Measurements from ENCODE around the gene UBL7.

UBL7 gene

GRCh38 chr15:74422265-74422651 is 38.7 kb downstream of the UBL7 start:
- no peak for DNase-seq

DNA sequence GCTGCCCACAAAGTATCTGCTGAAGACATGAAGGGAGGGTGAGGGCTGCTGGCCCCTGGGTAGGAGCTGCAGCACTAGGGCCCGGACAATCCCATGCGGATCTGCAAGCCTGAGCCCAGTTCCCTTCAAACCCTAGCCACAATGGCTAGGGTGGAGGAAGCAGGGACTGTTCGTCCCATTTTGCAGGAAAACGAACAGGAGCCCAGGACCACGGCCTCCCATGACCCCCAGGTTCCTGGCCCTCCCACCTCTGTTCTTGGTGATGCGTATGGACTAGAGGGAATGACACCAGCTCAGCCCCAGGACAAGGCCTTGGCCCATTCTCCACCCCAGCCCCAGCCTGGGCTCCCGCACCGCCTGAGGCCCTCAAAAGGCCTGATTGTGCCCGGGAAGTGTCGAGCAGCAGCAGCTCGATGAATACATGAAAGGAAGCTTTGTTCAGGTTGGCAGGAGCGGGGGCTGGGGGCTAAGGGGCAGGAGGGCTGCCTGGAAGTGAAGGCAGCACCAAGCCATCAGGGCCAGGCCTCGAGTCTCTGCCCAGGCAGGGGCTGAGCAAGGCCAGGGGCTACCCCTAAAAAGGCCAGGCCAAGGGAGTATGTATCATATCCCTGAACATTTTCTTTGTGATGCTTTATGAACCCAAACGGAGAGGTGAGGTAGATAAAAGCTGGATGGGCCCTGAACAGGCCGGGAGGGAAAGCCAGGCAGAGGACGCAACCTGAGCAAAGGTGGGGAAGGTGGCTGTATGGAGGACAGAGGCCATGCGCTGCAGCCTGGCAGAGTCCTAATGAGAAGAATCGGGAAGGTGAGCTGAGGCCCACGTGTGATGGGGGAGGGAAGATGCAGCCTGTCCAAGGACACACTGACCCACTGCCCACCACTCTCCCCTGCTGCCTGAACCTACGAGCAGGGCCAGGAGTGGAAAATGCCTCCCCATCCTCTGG is 39.4 kb downstream of the UBL7 start:
- no peak for DNase-seq

DNA sequence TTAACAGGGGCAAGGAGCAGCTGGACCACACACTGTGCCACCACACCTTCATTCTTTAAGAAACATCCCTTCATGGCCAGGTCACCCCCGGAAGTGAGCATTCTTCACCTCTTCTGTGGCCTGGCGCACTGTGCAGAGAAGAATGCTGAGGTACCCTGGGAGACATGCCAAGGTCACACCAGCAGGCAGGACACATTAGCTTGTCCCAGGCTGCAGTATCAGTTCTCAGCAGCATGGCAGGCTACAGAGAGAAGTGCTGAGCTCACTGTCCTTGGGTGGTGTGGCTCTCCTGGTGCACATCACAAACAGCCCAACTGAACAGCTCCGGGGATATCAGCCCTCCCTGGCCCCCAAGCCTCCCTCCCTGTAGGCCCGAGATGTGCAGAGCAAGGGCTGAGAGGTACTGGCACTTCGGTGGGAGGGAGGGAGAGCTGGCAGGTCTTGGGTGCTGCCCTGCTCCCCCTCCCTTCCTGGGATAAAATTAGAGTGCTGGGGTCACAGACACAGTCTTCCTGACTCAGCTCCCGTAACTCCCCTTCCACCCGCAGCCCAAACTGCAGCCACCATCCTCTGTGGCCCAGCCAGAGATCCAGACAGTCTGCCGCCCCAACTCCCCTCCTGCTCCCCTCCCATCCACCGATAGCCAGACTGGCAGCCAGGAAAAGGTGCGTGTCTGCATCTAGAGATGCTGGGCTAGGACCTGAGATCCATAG is 40.6 kb downstream of the UBL7 start:
- DNase-seq = no peak

DNA sequence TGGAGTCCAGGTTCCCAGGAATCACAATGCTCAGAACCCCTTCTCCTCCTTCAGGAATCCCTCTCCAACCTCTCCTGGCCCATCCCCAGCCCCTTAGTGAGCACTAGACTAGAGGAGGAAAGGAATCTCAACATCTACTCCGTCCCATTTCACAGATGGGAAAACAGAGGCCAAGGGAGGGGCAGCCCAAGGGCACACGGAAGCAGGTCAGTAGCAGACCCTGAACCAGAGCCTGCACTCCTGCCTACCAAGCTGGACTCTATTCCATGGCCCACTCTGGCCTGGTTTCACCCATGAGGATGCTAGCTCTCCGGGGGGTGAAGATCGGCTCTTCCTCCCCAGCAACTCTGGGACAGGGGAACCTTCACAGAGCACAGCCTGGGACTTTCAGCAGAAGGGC is 41.5 kb downstream of the UBL7 start:
- DNase-seq = no peak

GRCh38 chr15:74418575-74419338 is 42.2 kb downstream of the UBL7 start:
- no peak for DNase-seq

GRCh38 chr15:74417670-74418069 is 43.3 kb downstream of the UBL7 start:
- no peak for DNase-seq

DNA sequence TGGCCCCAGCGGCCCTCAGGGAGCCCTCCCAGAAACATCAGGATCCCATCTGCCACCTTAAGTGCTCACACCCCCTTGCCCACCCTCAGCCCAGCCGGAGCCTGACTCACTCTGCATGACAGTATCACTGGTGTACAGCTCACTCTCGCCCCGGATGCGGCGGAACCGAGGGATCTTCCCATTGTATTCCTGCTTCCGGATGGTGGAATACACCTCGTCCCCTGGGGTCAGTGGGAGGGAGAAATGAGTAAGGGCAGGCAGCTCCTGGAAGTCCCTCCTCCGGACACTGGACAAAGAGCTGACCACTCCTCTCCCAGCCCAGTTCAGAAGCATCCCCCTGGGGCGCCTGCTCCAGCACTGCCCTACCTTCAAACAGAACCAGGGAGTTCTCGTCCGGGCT is 43.7 kb downstream of the UBL7 start:
- peak; percentile 58 for DNase-seq

- DNase-seq = no peak
These were observed 44.7 kb downstream of the UBL7 start for GRCh38 chr15:74415966-74416916.

DNA sequence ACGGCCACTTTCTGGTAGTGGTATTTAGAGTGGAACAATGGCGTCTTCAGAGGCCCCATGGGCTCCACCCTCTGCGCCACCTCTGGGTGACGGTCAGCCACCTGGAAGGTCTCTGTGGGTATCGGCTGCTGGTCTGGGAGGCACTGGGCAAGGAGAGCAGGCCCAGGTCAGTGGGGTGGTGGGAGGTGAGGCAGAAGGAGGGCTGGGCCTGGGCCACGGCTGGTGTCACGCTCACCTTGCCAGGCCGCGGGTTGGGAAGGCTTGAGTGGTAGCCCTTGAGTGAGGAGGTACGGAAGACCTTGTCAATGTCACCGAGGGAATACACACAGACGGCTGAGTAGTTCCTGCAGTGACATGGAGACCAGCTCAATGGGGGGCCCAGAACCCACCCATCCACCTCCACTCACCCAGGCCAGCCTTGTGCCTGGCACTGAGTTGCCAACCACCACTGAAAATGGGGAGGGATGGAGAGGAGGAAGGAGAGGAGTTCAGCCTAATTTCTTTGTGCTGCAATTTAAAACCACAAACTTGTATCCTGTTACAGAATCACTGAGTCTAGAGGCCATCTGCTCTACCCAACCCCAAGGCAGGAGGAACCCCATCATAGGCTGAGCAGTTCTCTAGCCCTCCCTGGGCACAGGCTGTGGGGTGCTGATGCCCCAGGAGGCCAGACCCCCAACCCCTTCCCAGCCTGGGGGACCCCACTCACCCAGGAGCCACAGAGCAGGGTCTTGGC is 46.2 kb downstream of the UBL7 start:
- no peak for DNase-seq

DNA sequence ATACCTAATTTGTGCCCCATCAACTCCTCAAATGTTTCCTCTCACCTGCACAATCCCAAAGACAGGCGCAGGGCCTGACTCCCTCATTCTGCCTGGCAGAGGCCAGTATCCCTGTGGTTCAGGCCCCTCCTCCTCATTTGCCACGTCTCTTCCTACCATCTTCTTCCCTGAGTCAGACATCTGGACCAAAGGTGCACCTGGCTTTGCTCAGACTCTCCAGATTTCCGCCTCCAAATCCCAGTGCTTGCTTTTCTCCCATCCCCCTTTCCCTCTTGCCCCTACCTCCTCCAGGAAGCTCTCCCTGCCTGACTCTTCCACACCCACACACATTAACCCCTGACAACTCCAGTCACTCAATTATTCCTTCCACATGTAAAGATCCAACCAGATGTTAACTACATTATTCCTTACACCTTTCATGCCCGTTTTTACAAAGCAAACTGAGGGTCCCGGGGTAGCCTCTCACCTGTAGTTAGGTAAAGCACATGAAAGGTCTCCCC is 46.8 kb downstream of the UBL7 start:
- DNase-seq = no peak

GRCh38 chr15:74413350-74414080 is 47.4 kb downstream of the UBL7 start:
- DNase-seq = no peak

DNA sequence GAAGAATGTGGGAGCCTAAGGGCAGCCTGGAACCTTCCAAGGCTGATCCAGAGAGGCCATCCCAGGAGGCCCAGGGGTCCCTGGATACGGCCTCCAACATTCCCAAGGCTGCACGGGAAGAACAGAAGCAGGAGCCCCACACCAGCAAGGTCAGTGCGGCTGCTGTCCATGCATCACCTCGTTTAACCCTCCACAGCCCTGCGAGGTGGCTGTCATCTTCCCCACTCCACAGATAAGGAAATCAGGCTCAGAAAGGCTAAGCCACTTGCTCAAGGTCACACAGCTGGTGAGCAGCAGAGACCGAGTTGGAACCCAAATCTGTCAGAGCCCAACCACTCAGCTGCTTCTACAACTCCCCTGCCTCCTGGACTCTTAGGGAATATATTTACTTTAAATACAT is 48.8 kb downstream of the UBL7 start:
- DNase-seq = no peak

DNA sequence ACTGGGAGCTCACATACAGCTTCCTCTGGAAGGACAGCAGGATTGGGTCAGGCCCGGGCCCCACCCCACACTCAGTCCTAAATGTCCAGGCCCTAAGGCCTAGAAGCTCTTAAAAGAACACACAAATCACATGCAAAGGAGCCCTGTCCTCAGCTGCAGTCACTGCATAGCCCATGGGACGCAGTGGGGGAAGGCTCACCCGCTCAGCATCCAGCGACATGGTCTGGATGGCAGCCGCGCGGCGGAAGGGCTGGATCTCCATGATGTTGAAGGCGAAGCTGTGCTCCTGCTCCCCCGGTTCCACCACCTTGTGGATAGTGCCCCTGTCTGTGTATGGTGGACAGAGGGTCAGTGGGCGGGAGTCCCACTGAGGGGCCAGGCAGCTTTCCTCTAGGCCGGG is 49.3 kb downstream of the UBL7 start:
- DNase-seq = no peak

DNA sequence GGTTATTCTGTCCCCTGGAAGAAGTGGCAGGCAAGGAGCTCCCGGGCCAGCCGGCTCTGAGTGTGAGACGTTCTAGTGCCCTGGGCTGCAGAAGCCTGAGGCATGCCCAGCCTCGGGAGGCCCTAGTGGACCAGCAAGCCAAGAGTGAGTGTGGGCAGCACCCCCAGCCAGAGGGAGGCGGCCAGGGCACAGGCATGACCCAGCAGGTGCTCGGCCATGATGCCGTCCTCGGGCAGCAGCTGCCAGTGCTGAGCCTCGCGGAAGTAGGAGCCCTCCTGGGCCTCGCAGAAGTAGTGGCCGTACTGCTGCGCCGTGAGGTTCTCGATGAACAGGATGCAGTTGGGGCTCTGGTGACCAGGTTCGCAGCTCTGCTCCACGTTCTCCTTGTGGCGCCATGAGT is 50.5 kb downstream of the UBL7 start:
- DNase-seq = no peak

DNA sequence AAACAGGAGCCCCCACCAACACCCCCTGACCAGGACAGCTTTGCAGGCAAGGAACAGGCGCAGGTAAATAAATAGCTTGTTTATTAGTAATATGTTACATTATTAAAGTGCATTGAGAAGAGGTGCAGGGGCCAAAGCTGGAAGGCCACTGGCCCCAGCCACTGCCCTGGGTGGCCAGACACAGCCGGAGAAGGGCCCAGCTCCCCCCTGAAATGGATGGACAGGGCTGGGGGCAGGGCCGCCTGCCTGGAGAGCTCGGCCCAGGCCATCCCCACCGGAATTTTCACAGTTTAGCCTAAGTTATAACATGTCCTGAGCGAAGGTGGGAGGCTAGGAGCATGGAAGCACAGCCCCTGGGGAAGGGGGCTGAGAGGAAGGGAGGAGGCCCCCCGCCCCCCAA is 51.7 kb downstream of the UBL7 start:
- no peak for DNase-seq

DNA sequence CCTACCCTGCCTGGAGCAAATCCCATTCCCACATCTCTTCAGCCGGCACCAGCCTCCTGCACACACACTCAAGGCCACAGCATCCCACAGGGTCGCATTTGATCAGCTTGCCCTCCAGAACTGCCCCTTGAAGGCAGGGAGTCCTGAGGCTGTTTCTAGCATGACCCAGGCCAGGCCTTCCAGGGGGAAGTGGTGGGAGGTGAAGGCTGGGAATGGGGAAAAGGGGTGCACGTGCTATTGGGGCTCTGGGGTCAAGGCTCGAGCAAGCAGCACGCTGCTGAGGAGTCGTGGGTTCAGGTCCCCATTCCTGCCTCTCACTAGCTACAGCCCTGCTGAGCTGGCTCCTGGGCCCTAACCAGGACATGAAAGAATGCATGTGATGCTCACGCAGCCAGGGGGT is 52.1 kb downstream of the UBL7 start:
- DNase-seq = no peak

DNA sequence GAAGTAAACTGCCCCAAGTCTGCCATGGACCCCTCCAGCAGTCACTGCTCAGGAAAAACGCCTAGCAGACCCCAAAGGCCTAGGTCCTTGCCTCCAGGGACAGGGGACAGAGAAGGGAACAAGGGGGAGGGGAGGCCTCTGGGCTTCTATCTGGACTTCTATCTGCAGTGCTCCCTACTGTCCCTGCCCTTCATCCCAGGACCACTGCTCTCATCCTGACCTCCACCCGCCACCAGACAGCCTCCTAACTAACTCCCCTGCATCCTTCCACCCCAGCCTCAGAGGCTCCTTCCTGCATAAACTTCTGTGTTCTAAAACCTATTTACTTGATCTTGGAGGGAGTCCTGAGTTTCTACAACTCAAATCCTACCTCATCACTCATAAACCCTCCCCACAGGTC is 52.6 kb downstream of the UBL7 start:
- no peak for DNase-seq

DNA sequence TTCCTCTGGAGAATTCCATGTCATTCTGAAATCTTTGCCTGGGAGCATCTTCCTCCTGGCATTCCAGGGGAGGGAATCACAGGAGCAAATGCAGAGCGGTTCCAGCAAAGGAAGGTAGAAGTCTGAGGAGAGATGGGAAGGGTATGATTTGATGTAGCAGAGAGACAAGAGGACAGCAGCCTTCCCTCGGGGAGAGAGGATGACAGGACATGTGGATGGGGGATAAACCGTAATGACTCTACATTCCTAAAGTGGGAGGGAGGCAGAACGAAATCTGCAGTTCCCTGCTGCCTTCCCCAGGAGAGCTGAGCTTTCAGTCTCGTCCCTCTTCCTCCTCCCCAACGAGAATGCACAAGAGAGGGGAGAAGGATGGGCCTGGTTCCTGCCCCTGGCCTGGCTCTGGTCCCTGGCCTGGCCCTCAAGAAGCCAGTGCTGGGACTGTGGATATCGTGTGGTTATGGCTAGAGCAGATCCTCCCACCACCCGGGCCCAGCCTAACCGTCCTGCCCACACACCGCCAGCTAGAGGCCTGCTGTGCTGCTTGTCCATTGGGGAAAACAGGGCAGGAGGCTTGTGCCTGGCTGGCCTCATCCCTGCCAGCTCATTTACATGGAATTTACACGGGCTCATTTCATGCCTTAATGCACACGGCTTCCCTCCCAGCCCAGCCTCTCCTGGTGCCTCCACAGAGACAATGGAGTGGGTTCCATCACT is 53.8 kb downstream of the UBL7 start:
- DNase-seq = peak; percentile 100

- DNase-seq = no peak
These were observed 54.4 kb downstream of the UBL7 start for GRCh38 chr15:74406517-74406916.

DNA sequence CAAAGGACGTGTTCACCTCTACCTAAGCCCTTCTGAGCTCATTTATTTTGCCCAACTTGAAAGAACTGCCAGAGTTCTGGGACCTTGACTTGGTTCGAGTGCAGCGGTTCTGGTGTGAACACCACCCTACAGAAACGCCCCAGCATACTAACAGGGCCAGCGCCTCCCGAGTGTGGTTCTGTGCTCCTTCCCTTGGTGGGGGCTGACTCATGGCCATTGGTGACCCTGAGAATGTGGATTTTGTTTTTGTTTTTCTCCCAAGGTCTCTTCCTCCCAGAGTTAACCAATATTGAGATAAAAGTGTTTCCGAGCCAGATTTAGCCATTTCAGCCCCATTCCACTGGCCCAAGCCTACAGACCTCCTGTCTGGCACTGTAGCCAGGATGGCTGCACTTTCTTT is 55.1 kb downstream of the UBL7 start:
- no peak for DNase-seq
